Measurements from ENCODE around the gene HOXC6.
"Not testable (repeated sequence)": the region's sequence is repeated elsewhere in the genome, so short reads cannot be mapped to it uniquely, and the experiment has no call there.

The HOXC6 gene

DNA sequence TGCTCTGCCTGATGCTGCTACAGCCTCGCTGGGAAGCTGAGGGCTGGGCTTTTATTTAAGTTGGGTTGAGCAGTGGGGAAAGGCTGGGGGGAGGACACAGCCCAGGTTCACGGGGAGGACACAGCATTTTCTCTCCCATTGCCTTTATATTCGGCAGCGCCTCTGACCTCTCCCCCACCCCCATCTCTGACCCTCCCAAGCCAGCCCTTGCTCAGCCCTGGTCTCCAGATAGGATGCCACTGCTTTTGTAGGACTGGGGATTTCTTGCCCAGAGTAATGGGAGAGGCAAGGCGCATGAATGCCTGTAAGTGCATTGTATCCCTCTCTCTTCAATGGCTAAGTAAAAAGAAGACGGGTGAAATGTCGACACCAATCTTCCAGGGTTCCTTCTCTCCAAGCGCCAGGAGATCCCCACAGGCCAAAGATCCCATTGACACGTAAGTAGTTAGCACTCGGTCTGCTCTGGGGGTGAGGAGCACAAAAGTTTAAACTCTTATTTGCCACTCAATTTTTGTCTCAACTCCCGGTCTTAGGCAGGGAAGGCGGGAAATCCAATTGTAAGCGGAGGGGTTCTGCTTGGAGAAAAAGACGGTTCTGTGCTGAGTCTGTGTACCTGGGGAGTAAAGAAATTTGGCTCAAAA lies 30.0 kb downstream of the HOXC6 start:
- DNase-seq (ENCODE audit: low spot score), result no peak

DNA sequence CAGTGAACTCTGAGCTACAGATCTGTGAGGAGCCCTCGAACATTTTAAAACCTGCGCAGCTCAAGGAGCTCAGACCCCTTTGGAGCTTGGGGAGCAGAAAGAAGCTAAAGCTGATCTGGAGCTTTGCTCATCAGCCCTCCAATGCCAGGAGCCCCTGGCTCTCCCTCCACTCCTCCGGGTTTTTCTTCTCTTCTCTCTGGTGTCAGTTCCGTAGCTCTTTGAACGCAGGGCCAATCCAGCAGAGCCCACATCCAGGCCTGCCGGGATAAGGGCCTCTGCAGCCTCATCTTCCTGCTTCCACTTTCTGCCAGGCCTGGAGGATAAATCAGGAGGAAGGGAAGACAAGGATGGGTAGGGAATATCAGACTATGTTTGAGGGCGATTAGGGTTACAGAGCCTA lies 31.4 kb downstream of the HOXC6 start:
- no peak for DNase-seq (ENCODE audit: low spot score)

DNA sequence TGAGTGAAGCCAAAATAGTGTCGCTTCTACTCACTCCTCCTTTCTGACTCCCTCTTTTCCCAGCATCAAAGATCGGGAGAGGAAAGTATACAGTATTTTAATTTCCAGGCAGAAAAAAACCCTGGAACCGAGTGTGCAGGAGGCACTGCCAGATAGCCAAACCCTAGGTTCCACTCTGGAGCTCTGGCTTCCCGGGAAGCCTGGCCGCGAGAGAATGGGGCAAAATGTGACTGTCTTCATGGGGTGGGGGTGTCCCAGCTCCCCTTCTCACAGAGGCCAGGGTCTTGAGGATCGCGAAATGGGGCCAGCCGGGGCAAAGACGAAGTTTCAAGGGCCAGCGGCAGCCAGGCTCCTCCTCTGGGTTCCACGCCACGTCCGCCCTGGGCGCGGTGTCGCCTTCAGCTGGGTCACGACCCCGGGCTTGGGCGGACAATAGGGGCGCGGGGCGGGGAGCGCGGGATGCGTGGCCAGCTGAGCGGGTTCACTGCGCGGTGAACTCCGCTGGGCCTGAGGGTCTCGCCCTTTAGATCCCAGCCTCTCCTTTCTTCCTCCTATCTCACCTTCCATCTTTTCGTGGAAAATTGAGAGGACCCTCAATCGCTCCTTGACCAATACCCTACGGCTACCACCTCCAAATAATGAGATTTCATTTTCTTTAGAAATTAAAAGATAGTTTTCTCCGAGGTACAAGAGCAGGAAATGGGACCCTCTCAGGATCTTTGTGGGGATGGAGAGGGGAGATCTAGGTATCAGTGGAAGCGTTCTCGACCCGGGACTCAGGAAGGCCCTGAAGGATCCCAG lies 32.1 kb downstream of the HOXC6 start:
- no peak for DNase-seq (ENCODE audit: low spot score)

DNA sequence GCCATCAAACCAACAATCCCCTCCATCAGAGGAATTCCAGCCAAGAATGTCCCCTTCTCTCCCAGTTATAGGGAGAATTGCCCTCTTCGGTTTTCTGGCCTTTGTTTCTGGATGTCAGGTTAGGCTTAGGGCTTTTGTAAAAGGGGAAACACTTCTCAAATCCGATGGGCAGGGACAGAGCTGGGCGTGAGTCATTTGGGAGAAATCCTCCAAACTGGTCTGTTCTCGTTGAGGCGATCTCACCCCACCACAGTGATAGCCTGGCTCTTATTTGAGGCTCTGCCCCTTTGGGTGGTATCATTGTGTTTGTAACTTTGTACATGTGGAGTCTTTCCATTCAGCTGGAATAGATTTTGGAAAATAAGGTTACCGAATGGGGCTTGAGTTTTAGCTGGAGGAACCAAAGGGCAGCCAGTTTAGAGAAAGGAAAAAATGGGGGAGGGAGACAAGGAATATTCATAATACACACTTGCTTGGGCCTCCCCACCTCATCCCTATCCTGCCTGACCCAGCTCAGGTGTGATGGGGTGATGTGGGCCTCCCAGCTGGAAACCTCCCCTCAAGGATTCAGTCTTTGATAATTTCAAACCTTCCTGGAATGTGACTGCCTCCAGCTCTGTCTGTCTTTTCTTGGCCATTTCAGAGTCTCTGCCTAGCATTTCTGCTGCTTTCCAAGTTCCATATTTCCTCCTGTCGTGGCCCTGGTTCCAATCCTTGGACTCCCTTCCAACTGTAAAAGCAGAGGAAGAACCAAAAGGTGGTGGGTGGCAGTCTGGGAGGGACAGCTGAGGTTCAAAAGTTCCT lies 32.9 kb downstream of the HOXC6 start:
- no peak for DNase-seq (ENCODE audit: low spot score)

DNA sequence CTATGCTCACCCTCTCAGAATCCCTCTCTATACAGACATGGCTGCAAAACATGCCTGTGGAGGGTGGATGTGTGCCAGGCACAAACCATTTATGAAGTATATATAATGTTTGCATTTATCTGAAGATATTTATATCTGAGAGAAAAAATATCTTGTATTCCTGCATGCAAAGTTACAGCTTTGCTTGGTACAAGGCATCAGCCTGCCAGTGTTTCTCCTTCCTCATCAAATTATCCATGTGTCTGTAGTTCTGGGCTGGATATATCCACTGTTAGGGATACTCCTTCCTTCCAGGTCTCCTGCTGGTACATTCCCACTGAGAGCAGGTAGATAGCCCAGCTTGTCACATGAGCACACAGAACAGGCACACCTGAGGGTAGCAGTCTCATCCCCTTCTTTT lies 37.4 kb downstream of the HOXC6 start:
- no peak for DNase-seq (ENCODE audit: low spot score)

DNA sequence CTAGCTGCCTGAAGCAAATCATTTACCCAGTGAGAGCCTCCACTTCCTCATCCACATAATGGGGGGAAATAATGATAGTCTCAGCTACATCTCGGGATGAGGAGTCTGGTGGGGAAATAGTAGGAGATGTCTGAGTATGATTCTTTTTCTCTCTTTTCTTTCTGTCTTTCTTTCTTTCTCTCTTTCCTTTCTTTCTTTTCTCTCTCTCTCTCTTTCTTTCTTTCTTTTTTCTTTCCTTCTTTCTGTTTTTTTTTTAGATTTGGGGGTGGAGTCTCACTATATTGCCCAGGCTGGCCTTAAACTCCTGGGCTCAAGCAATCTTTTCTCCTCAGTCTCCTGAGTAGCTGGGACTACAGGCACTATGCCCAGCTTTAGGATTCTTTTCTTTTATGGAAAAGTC lies 38.2 kb downstream of the HOXC6 start:
- DNase-seq (ENCODE audit: low spot score), result no peak

DNA sequence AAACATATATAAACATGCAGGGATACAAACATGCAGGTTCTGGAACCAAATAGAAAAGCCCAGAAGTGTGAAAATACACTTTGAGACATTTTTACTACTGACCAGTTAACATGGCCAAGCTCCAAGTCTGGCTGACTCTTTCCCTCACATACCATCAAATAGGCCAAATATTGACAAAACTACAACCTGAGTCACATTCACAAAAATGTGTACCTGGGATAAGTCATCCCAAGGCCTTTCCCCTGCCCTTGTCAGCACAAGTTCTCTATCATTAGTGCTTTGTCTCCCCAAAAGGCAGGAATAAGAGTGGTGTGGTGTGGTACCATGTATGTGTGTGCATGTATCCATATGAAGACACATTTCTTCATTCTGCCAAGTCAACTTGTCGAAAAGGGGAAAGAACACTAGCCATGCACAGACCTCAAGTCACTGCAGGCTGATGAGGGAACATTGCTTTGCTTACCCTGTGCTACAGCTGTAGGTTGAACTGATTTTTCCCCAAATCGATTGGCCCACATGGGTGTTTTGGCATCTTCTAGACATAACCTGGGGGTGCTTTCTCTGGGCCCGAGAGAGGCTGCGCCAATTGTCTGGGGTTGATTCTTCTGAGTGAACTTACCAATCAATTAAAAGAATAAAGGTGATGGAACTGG lies 40.3 kb downstream of the HOXC6 start:
- no peak for DNase-seq (ENCODE audit: low spot score)

DNA sequence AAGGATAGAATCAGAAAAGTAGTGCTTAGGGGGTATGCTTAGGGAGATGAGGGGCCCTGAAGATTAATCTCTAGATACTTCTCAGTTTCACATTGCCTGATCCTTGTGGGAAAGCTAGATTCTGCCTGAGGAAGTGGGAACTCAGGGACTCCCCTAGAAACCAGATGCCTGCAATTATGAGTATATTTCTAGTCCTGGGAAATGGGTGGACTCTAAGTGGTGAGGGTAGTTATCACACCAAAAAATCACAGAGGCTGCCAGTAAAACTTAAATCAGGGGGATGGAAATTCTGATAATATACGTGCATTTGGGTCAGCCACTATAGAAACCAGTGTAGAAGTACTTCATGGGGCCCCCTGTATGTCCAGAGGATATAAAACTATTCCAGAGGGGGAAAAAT lies 43.7 kb downstream of the HOXC6 start:
- no peak for DNase-seq (ENCODE audit: low spot score)

DNA sequence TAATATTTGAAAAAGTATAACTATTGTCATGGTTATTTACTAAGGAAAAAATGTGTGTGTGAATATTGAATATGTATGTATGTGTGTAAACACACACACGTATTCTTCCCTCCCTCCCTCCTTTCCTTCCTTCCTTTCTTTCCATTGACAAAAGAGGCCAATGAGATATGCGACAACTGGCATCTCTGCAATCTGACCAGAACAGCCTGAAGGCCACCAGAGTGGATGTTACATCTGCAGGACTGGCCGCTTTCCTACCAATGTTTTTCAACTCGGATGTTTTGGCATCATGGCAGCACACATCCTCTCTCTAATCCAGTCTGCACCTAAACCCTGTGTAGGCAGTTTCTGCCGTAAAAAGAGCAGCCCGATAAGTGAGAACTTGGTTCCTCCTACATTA lies 46.1 kb downstream of the HOXC6 start:
- DNase-seq (ENCODE audit: low spot score), result no peak

DNA sequence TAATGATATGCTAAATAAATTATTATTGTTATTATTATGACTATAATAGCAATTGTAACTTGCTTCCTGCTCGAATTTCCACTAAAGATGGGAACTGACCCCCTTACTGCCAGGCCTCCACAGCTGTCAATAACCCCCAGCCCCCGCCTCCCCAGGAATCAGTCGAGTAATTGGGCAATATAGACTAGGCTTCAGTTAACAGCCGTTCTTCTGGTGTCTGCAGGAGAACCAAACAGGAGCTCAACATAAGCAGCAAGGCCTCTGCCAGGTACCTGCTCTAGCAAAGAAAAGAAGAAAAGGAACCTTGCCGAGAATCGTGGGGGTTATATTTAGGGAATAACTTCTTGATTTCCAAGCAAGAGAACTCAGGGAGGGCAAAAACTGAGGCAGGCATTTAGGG lies 47.2 kb downstream of the HOXC6 start:
- DNase-seq (ENCODE audit: low spot score), result no peak

DNA sequence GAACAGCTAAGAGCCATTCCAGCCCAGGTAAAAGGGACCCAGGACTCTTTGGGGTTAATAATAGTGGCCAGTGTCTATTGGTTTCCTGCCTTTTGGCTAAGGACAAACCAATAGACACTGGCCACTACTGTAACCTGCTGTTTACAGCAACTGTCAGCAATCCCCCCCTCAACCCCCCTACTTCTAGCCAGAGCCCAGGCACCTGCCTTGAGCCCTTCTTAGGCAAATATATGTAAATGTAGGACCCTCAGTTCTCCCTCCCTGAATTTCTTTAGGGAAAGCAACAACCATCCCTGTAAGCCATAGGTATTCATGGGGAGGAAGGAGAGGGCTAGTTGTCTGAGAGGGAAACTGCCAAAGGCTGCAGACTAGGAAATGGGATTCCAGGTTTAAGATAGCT lies 47.7 kb downstream of the HOXC6 start:
- DNase-seq (ENCODE audit: low spot score), result no peak

DNA sequence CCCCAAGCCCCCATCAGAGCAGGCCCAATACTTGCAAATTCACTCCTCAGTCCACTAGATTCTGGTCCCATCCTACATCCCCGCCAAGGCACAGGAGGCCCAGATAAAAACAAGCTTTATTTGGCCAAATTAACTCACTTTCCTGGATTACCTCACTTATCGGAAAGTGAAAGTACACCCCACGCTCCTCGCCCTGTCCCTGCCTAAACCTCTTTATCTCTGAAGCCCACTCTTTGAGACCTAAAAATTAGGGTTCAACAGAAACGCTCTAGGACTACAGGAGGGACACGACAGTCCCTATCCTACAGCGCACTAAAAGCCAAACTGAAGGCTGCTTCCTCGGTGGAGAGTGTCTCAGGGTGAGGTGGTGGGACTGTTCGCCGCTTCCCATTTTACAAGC lies 49.6 kb downstream of the HOXC6 start:
- not testable (repeated sequence) for DNase-seq (ENCODE audit: low spot score)

DNA sequence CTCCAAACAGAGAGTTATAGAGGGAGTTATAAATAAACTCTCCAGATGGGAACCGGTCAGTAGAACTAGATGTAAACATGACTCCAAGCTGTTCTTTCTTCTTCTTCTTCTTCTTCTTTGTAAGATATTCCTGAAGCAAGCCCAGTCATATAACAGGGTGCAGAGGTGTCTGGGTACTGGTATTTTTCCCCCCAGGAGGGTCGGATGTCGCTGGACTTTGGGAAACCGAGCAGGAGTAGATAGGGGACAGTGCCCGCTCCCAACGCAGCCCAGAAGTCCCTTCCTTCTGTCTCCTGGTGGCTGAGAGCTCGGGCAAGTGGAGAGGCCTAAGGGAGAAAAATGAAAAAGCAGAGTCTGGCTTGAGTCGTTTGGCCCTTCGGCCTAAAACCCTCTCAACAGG lies 50.9 kb downstream of the HOXC6 start:
- not testable (repeated sequence) for DNase-seq (ENCODE audit: low spot score)
